Mesothelial cell of epicardium (in vitro differentiated cells): ENCODE results near the gene CLASP1. TPM values are rescaled to one million over a fixed set of nuclear protein-coding genes. Genes with fewer than 3 reads are reported as not detected.
"Not testable (repeated sequence)": the region's sequence is repeated elsewhere in the genome, so short reads cannot be mapped to it uniquely, and the experiment has no call there.

Experiments used
- DNase-seq, 2 experiments: peaks; one replicate each; pipeline ENCODE4 v3.0.0; 2021; ENCODE audit warnings: low spot score in 2 of 2; ENCODE audit not compliant: unreplicated experiment in 2 of 2
- H3K27ac Mint-ChIP-seq: 2 replicates; pipeline ENCODE4 v1.8.0; 2021; ENCODE audit warnings: mixed read lengths
- H3K27me3 Mint-ChIP-seq: 2 replicates; pipeline ENCODE4 v1.8.0; 2021; ENCODE audit warnings: low read depth, mixed read lengths
- H3K36me3 Mint-ChIP-seq: 2 replicates; pipeline ENCODE4 v1.8.0; 2021; ENCODE audit warnings: mixed read lengths
- H3K4me1 Mint-ChIP-seq: 2 replicates; pipeline ENCODE4 v1.8.0; 2021; ENCODE audit warnings: mixed read lengths
- H3K4me3 Mint-ChIP-seq: 2 replicates; pipeline ENCODE4 v1.8.0; 2021; ENCODE audit warnings: mild to moderate bottlenecking, moderate library complexity, mixed read lengths
- H3K9me3 Mint-ChIP-seq: 2 replicates; pipeline ENCODE4 v1.8.0; 2021; ENCODE audit warnings: mixed read lengths
- CTCF ChIP-seq: fragments of 200-600 bp; sonication (generic); IDR thresholded peaks from one replicate; pipeline ENCODE4 v1.5.0; 2021; ENCODE audit warnings: antibody characterized with exemption; ENCODE audit not compliant: unreplicated experiment
- total RNA-seq: library from RNA; stranded (reverse); gene quantifications from 3 replicates; pipeline ENCODE4 v1.2.1, GENCODE V29; 2021

Gene CLASP1
- total RNA-seq, 1 donor from 2014 or later = 99.8 TPM

GRCh38 chr2:121345887-121346286 is 303.4 kb downstream of the CLASP1 start:
- no peak for TF ChIP-seq CTCF
- Mint-ChIP-seq H3K4me3 (no peak overlapping the region), H3K27me3 (no peaks in the 10 kb centered on the region), H3K4me1 (no peaks in the 10 kb centered on the region), H3K36me3 (peaks cover 56% of the 10 kb centered on the region), H3K9me3 (no peaks in the 10 kb centered on the region), H3K27ac (no peak overlapping the region)
- no peak for DNase-seq

GRCh38 chr2:121345101-121345500 is 304.2 kb downstream of the CLASP1 start:
- no peak for TF ChIP-seq CTCF
- Mint-ChIP-seq H3K27ac (no peak overlapping the region), H3K36me3 (peaks cover 62% of the 10 kb centered on the region), H3K4me3 (no peak overlapping the region), H3K4me1 (no peaks in the 10 kb centered on the region), H3K9me3 (no peaks in the 10 kb centered on the region), H3K27me3 (no peaks in the 10 kb centered on the region)
- DNase-seq = no peak

- not testable (repeated sequence) for H3K27ac Mint-ChIP-seq, H3K27me3 Mint-ChIP-seq, H3K4me1 Mint-ChIP-seq, DNase-seq, H3K9me3 Mint-ChIP-seq, H3K4me3 Mint-ChIP-seq
- peaks cover 64% of the 10 kb centered on the region for H3K36me3 Mint-ChIP-seq
Measured at GRCh38 chr2:121343828-121344399, 305.3 kb downstream of the CLASP1 start.

- TF ChIP-seq CTCF = no peak
- H3K36me3 Mint-ChIP-seq = peaks cover 63% of the 10 kb centered on the region
- no peak for DNase-seq
- no peaks in the 10 kb centered on the region for H3K9me3 Mint-ChIP-seq
- H3K27ac Mint-ChIP-seq = no peak overlapping the region
- H3K4me3 Mint-ChIP-seq = no peak overlapping the region
- no peaks in the 10 kb centered on the region for H3K4me1 Mint-ChIP-seq
- H3K27me3 Mint-ChIP-seq = no peaks in the 10 kb centered on the region
Measured at GRCh38 chr2:121343191-121343590, 306.1 kb downstream of the CLASP1 start.

- Mint-ChIP-seq H3K4me3 (no peak overlapping the region), H3K4me1 (no peaks in the 10 kb centered on the region), H3K27me3 (no peaks in the 10 kb centered on the region), H3K9me3 (no peaks in the 10 kb centered on the region), H3K27ac (no peak overlapping the region), H3K36me3 (peaks cover 59% of the 10 kb centered on the region)
- no peak for TF ChIP-seq CTCF
- DNase-seq = no peak
Measured at GRCh38 chr2:121342751-121343150, 306.5 kb downstream of the CLASP1 start.

GRCh38 chr2:121340926-121341325 is 308.3 kb downstream of the CLASP1 start:
- no peak overlapping the region for H3K4me3 Mint-ChIP-seq
- DNase-seq = no peak
- no peak overlapping the region for H3K27ac Mint-ChIP-seq
- peaks cover 54% of the 10 kb centered on the region for H3K36me3 Mint-ChIP-seq
- no peaks in the 10 kb centered on the region for H3K4me1 Mint-ChIP-seq
- no peaks in the 10 kb centered on the region for H3K27me3 Mint-ChIP-seq
- H3K9me3 Mint-ChIP-seq = no peaks in the 10 kb centered on the region
- no peak for TF ChIP-seq CTCF
